Neuron (in vitro differentiated cells): ENCODE data around the gene PRKACG.
"Not testable (repeated sequence)": the region's sequence is repeated elsewhere in the genome, so short reads cannot be mapped to it uniquely, and the experiment has no call there.

Source experiments
- H2AFZ ChIP-seq: one replicate; pipeline ENCODE4 v1.6.1; 2013; ENCODE audit warnings: low read depth, mild to moderate bottlenecking, inconsistent platforms, low read length, moderate library complexity
- H3K27me3 ChIP-seq: one replicate; pipeline ENCODE4 v1.6.1; 2013; ENCODE audit warnings: low read length; ENCODE audit not compliant: insufficient read depth
- H3K36me3 ChIP-seq: one replicate; pipeline ENCODE4 v1.6.1; 2013; ENCODE audit warnings: low read length; ENCODE audit not compliant: insufficient read depth
- H3K4me1 ChIP-seq: one replicate; pipeline ENCODE4 v1.6.1; 2013; ENCODE audit warnings: low read length; ENCODE audit not compliant: insufficient read depth
- H3K4me3 ChIP-seq: 2 replicates; pipeline ENCODE4 v1.5.1; 2013; ENCODE audit warnings: mild to moderate bottlenecking, low read length, moderate library complexity
- H3K9me3 ChIP-seq: one replicate; pipeline ENCODE4 v1.6.1; 2013; ENCODE audit warnings: low read length

The PRKACG gene

GRCh38 chr9:69014013-69014412, at the start of gene PRKACG:
TSS of gene PRKACG (minus strand) at chr9:69014113. CDS start at chr9:69014092, 21 bp downstream.
- no peaks in the 10 kb centered on the region for H3K27me3 ChIP-seq
- H3K36me3 ChIP-seq, result no peaks in the 10 kb centered on the region
- no peak within 1 kb of the TSS for H2AFZ ChIP-seq
- no peak within 1 kb of the TSS for H3K4me3 ChIP-seq
- H3K4me1 ChIP-seq, result peaks cover 3% of the 10 kb centered on the region
- H3K9me3 ChIP-seq, result peaks cover 7% of the 10 kb centered on the region

DNA sequence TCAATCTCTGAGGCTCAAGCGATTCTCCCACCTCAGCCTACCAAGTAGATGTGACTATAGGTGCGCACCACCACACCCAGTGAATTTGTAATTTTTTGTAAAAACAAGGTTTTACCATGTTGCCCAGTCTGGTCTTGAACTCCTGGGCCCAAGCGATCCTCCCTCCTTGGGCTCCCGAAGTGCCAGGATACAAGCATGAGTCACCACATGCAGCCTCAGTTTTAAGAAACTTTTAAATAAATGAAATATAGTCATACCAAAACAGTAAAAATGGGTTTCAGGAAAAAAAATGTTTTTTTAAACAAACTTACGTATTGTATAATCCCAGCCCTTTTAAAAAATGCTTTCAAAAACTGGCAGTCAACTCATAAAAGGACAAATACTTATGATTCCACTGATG, 48.3 kb upstream of the PRKACG start:
- Histone ChIP-seq H3K36me3 (peaks cover 18% of the 10 kb centered on the region), H3K27me3 (no peaks in the 10 kb centered on the region), H3K4me1 (peaks cover 3% of the 10 kb centered on the region), H2AFZ (no peak overlapping the region), H3K9me3 (no peaks in the 10 kb centered on the region), H3K4me3 (no peak overlapping the region)

DNA sequence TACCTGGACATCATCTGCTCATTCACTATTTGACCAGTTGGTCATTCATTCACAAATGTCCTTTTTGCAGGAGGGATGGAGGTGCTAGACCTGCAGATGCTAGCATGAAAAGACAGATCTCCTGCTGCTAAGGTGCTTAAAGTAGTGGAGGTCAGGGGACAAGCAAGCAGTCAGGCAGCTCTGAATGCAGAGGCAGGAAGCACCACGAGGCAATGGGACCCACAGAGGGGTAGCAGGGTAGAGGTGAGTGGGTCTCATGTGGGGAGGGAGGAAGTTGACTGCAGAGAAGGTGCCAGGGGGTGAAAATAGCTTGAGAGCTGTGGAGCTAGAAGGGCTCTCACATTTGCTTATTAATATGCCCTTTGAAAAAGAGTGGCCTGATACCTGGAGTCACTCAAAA, 46.9 kb upstream of the PRKACG start:
- Histone ChIP-seq H3K9me3 (no peaks in the 10 kb centered on the region), H3K4me1 (peaks cover 3% of the 10 kb centered on the region), H3K27me3 (no peaks in the 10 kb centered on the region), H3K4me3 (no peak overlapping the region), H3K36me3 (peaks cover 13% of the 10 kb centered on the region), H2AFZ (no peak overlapping the region)

DNA sequence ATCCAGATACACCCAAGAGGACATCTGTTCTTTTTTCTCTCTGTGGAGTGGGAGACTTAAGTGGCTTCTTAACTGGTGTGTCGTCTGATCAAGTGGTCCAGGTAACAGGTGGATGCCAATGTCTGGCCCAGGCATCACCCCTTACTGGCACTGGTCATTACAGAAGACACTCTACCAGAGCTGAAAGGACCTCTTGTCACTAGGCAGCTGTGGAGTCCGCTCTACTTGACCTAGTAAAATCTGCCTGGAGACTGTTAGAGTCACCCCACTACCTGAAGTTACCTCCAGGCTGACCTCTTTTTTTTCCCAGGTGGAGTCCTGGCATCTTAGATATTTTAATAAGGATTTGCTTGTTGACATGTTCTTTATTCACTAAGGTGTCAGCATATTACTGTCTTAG, 44.2 kb upstream of the PRKACG start:
- Histone ChIP-seq H3K36me3 (peaks cover 14% of the 10 kb centered on the region), H3K4me1 (no peaks in the 10 kb centered on the region), H3K27me3 (no peaks in the 10 kb centered on the region), H3K4me3 (no peak overlapping the region), H2AFZ (no peak overlapping the region), H3K9me3 (no peaks in the 10 kb centered on the region)

DNA sequence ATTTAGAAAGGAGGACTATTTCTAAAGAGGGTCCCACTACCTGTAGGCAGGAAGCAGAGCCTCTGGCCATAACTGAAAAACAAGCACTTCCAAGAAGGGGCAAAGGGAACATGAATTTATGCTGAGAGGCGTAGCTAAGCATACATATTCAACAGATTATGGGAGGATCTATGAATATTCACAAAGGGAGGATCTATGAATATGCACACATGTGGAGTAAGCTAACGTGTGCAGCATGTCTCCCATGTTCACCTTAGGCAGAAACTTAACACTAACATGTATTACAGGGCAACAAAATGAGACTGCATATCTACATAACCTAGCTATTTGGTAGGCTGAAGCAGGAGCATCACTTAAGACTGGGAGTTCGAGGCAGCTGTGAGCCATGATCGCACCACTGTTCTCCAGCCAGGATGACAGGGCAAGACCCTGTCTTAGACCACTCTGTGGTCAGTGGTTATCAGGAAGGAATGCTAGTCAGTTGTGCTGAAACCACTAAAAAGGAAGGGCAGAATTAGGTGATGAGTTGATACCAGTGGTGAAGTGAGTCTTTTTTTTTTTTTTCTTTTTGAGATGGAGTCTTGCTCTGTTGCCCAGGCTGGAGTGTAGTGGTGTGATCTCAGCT, 42.4 kb upstream of the PRKACG start:
- Histone ChIP-seq H3K27me3 (no peaks in the 10 kb centered on the region), H3K4me1 (no peaks in the 10 kb centered on the region), H3K9me3 (no peaks in the 10 kb centered on the region), H3K4me3 (no peak overlapping the region), H3K36me3 (peaks cover 14% of the 10 kb centered on the region), H2AFZ (no peak overlapping the region)

- peaks cover 14% of the 10 kb centered on the region for H3K36me3 ChIP-seq
- H3K9me3 ChIP-seq, result no peaks in the 10 kb centered on the region
- no peak overlapping the region for H3K4me3 ChIP-seq
Measured at GRCh38 chr9:69054989-69055388, 41.1 kb upstream of the PRKACG start.

GRCh38 chr9:69050936-69051335, 37.0 kb upstream of the PRKACG start:
- H2AFZ ChIP-seq, H3K4me1 ChIP-seq, H3K9me3 ChIP-seq, H3K27me3 ChIP-seq, H3K4me3 ChIP-seq: not testable (repeated sequence)
- peaks cover 16% of the 10 kb centered on the region for H3K36me3 ChIP-seq

More at GRCh38 chr9:69054989-69055388, 41.1 kb upstream of the PRKACG start:
- Histone ChIP-seq H3K4me1 (no peaks in the 10 kb centered on the region), H2AFZ (no peak overlapping the region), H3K27me3 (no peaks in the 10 kb centered on the region)

- peaks cover 13% of the 10 kb centered on the region for H3K36me3 ChIP-seq
- H2AFZ ChIP-seq, result no peak overlapping the region
- no peak overlapping the region for H3K4me3 ChIP-seq
- peaks cover 13% of the 10 kb centered on the region for H3K4me1 ChIP-seq
- no peaks in the 10 kb centered on the region for H3K9me3 ChIP-seq
- H3K27me3 ChIP-seq, result no peaks in the 10 kb centered on the region
Measured at GRCh38 chr9:69049094-69049493, 35.2 kb upstream of the PRKACG start.

DNA sequence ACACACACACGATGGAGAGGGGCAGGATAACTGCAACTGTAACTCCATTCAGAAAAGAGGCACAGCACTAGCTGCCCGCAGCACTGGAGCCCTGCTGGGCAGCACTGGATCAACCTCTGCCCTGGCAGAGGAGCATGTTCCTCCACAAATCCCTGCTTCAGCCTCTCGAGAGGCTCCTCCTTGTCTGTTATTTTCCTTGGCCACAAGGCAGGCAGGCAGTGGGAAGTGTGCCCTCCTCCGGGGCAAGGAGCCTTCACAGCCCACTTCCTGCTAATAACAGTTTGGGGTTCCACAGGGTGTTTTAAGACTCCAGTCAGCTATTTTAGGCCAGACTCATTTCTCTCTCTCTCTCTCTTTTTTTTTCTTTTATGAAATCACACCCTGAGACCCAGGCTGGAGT, 33.5 kb upstream of the PRKACG start:
- H3K9me3 ChIP-seq, result no peaks in the 10 kb centered on the region
- H3K27me3 ChIP-seq, result no peaks in the 10 kb centered on the region
- no peak overlapping the region for H3K4me3 ChIP-seq
- H2AFZ ChIP-seq, result no peak overlapping the region
- peaks cover 15% of the 10 kb centered on the region for H3K4me1 ChIP-seq
- peaks cover 13% of the 10 kb centered on the region for H3K36me3 ChIP-seq

GRCh38 chr9:69046723-69047122, 32.8 kb upstream of the PRKACG start:
- H2AFZ ChIP-seq, result no peak overlapping the region
- peaks cover 15% of the 10 kb centered on the region for H3K4me1 ChIP-seq
- H3K36me3 ChIP-seq, result peaks cover 13% of the 10 kb centered on the region
- no peak overlapping the region for H3K4me3 ChIP-seq
- no peaks in the 10 kb centered on the region for H3K27me3 ChIP-seq
- no peaks in the 10 kb centered on the region for H3K9me3 ChIP-seq

- Histone ChIP-seq H3K9me3 (no peaks in the 10 kb centered on the region), H3K4me1 (peaks cover 15% of the 10 kb centered on the region), H3K27me3 (no peaks in the 10 kb centered on the region), H3K4me3 (no peak overlapping the region), H2AFZ (no peak overlapping the region), H3K36me3 (peaks cover 13% of the 10 kb centered on the region)
Measured at GRCh38 chr9:69045821-69046220, 31.9 kb upstream of the PRKACG start.

DNA sequence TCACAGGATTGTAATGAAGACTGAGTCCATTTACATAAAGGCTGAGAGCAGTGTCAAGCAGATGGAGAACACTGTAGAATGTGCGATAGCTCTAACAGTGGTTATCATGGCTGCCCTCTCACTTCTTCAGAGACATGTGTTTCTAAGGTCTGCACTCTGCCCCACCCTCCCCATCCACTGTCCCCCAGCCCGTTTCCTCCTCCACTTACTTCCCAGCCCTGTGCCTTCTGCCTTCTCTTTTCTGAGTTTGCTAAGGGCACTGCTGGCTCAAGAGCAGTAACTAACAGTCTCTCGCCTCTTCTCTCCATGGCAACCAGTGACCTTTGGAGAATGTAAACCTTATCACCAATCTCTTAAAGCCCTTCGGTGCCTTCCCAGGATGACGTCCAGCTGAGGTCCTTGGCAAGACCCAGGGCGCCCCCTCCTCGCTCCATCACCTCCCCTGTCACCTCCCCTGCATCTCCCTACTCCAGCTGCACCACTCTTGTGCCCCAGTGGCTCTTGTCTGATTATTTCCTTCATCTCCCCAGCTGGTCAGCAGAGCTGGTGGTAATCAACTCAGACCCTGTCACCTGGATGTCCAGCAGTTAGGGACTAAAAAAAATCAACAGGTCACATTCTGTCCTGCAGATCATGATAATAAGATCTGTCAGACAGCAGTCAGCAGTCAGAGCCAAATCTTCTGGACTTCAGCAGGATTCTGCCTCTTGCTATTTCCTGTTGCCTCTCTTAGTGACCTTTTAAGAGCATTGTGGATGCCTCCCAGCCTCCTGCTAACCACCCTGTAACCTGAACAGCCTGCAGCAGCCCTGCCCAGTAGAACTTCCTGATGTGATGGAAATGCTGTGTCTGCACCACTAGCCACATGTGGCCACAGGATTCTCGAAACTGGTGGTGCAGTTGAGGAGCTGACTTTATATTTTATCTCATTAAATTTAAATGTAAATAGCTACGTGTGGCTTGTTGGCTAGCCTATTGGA, 30.6 kb upstream of the PRKACG start:
- Histone ChIP-seq H3K27me3 (no peaks in the 10 kb centered on the region), H3K36me3 (peaks cover 11% of the 10 kb centered on the region), H3K4me3 (no peak overlapping the region), H2AFZ (no peak overlapping the region), H3K9me3 (no peaks in the 10 kb centered on the region), H3K4me1 (peaks cover 15% of the 10 kb centered on the region)

DNA sequence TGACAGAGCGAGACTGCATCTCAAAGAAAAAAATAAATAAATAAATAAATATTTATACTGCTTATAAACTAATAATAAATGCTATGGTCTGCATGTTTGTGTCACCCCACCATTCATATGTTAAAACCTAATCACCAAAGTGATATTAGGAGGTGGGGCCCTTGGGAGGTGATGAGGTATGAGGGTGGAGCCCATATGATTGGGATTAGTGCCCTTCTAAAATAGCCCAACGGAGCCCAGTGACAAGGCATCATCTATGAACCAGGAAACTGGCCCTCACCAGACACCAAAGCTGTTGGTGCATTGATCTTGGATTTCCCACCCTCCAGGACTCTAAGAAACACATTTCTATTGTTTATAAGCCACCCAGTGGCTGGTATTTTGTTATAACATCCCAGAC, 26.7 kb upstream of the PRKACG start:
- no peaks in the 10 kb centered on the region for H3K36me3 ChIP-seq
- H3K9me3 ChIP-seq, result no peaks in the 10 kb centered on the region
- no peak overlapping the region for H3K4me3 ChIP-seq
- peaks cover 20% of the 10 kb centered on the region for H3K4me1 ChIP-seq
- no peaks in the 10 kb centered on the region for H3K27me3 ChIP-seq
- no peak overlapping the region for H2AFZ ChIP-seq
